NCI-H2196 treated with DMSO at 0.1 percent for 48 hours (cell line): Measurements from ENCODE around the gene AP1S3.
"Not testable (repeated sequence)": the region's sequence is repeated elsewhere in the genome, so short reads cannot be mapped to it uniquely, and the experiment has no call there.

Experiments
- DNase-seq: peaks from one replicate; lab custom pipeline; 2025; ENCODE audit not compliant: unreplicated experiment; lab: John Stamatoyannopoulos, UW

AP1S3 gene

DNA sequence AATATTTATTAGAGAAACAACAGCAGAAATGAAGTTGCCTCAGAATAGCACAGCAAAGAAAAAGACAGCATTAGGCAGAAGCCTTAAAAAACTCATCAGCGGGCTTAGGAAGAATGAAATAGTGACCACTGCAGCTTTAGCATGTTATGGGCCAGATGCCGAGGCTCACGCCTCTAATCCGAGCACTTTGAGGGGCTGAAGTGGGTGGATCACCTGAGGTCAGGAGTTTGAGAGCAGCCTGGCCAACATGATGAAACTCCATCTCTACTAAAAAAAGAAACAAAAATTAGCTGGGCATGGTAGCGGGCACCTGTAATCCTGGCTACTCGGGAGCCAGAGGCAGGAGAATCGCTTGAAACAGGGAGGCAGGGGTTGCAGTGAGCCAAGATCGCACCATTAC is 32.4 kb downstream of the AP1S3 start:
- no peak for DNase-seq

DNA sequence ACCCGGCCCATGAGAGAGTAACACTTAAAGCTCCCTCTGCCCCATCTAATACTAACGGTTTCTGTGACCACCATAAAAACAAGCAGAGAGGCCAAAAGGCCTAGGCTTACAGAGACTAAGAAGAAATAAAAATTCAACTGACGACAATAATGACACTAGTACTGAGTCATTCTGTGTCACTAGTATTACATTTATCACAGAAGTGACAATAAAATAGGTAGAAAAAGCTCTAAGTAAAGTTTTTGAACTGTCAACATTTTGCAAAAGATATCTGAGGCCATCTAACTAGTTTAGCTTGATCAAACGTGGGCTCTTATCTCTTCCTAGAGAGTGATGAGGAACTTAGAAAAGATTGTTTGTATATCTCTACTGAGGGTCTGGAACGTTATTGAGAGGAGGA is 35.6 kb downstream of the AP1S3 start:
- DNase-seq, result no peak

DNA sequence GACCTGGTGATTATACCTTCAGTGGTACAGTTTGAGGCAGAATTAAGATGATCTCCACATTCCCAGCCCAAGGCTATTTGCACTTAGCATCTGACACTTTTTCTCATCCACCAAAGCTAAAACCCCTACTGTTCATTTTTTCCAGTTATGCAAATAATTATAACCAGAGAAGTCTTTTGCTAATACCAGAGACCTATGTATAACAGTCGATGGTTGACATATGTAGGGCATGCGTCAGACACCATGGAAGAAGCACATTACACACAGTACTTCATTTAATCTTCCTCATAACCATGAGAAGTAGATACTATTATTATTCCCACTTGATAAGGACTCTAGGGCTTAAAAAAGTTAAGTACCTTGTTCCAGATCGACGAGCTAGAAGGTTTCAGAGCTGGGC is 36.5 kb downstream of the AP1S3 start:
- no peak for DNase-seq

DNA sequence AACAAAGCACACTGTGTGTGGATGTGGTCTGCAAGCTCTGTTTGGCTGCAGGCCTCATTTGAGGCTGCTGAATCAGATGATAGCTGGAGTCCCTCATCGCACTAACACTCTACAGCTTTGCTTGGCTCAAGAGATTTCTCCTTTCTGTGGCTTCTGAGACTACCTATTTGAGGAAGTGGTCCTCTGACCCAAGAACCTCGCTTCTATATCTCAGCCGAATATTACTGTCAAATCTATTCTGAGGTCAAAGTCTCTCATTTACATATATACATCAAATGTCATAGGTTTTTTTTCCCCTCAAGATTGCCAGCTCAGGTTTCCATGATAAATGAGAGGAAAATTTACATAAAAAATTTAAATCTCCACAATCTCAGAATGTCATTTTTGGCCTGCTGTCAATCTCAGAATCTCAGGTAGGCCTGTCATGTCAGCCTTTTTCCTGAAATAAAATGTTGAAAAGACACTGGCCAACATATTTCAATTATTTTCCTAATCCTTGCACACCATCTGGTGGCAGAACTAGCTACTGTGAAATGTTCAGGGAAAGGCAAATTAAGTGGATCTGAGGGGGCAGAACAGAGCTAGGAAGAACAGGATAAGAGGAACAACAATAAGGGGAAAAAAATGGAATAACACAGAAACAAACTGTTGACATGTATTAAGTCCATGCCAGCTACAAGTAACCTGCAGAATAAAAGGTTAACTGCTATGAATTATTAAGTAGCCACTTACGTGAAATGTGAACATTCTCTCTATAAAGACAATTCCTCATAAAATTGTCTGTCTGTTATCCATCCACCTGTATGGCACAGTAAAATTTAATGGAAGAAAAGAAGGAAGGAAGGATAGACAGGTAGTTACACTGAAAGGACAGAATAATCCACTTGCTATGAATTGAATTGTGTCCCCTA is 39.3 kb downstream of the AP1S3 start:
- DNase-seq, result peak; percentile 43

DNA sequence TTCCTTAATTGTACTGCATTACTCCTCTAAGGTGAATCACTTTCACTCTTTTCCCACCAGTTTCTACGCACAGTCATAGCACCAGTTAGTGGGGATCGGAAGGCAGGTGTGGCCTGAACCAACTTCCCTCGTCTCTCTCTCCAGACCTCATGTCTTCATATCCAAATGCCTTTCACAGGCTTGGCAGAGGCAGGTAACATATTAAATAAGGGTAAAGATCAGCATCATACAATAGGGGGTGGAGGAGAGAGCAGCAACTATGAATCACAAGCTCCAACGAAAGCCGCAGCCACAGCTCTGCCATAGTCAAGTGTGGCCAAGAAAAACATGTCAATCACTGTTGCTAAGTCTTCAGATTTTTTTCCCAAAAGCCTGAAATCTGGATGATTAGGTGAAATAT is 40.3 kb downstream of the AP1S3 start:
- no peak for DNase-seq

DNA sequence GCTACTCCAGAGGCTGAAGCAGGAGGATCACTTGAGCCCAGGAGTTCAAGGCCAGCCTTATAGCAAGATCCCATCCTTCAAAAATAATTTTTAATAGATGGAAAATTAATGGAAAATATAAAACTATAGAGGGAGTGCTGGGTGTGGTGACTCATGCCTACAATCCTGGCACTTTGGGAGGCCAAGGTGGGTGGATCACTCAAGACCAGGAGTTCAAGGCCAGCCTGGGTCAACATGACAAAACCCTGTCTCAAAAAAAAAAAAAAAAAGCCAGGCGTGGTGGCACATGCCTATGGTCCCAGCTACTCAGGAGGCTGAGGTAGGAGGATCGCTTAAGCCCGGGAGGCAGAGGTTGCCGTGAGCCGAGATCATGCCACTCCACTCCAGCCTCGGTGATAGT is 48.0 kb downstream of the AP1S3 start:
- DNase-seq, result no peak

DNA sequence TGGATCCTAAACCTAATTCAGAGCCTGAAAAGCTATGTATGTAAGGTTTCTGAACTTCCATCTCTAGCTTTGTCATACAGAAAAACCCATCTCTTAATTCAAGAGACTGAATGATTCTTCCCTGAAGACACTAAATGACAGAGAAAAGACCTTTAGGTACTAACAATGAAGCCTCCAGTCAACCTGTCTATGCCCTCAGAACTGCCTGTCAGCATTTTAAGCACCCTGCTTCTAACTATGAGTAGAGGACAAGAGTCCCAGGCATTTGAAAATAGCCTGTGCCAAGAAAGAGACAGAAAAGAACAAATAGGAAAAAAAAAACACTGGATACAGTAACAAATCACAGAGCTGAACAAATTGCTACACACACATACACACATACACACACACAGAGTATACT is 48.6 kb downstream of the AP1S3 start:
- no peak for DNase-seq

DNA sequence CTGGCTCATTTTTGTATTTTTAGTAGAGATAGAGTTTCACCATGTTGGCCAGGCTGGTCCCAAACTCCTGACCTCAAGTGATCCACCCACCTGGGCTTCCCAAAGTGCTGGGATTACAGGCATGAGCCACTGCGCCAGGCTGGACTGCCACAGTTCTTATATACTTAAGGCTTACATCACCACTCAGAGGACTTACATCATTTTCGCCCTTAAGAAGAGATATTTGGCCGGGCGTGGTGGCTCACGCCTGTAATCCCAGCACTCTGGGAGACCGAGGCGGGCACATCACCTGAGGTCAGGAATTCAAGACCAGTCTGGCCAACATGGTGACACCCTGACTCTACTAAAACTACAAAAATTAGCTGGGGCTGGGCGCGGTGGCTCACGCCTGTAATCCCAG is 49.3 kb downstream of the AP1S3 start:
- not testable (repeated sequence) for DNase-seq

DNA sequence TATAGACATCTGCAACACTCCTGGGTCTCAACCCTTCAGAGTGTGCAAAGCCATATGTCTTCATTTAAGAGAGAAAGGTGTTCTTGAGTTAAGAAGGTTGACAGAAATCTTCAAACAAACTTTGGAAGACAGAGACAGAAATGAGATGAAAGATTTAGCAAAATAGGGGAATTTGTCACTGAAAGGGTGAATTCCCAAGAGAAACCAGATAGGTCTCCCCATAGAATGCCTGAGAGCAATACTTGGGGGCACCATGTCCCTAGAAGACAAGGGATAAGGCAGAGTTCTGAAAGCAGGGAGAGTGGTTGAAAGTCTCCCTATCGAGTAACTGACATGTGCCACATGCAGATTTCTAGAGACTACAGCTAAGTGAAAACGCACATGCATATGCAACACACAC is 50.0 kb downstream of the AP1S3 start:
- no peak for DNase-seq

DNA sequence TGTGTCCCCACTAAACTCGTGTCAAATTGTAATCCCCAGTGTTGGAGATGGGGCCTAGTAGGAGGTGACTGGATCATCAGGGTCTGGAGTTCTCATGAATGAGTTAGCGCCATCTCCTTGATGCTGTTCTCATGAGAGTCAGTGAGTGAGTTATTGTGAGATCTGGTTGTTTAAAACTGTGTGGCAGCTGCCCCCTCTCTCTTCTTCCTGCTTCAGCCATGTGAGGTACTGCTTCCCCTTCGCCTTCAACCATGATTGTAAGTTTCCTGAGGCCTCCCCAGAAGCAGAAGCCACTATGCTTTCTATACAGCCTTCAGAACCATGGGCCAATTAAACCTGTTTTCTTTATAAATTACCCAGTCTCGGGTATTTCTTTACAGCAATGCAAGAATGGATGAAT is 50.4 kb downstream of the AP1S3 start:
- no peak for DNase-seq

DNA sequence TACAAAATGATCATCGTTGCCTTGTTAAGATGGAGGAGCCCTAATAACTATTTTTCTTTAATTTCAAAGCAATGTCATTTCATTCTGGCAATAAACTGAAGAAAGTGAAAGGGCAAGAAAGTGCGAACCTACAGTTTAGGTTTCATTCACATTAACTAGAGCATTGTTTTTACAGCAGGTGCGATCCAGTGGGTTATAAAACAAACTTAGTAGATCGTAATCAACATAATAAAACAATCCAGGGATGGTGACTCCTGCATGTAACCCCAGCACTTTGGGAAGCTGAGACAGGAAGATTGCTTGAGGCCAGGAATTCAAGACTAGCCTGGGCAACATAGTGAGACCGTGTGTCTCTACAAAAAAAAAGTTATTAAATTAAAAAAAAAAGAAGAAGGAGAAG is 51.1 kb downstream of the AP1S3 start:
- DNase-seq, result no peak

DNA sequence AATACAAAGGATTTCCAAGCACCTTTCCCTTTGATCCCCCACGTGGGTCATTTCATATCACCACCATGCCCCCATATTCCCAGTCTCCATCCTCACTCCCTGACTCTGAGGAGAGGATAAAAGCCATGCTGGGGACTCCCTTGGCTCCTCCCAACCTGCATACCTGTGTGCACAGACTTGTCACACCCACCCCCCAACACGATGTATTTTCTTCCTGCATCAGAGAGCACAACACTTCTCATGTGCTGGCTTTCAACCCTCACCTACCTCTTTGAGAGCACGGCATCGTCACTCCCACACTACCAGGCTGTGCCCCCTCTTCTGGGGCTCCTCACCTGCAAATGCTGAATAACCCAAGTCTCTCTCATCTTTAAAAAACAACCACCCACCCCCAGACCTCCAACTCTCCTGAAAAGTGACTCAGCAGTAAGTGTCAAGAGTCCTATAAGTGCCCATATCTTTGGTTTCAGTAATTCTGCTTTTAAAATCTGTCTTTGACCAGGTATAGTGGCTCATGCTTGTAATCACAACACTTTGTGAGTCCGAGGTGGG is 53.1 kb downstream of the AP1S3 start:
- no peak for DNase-seq

DNA sequence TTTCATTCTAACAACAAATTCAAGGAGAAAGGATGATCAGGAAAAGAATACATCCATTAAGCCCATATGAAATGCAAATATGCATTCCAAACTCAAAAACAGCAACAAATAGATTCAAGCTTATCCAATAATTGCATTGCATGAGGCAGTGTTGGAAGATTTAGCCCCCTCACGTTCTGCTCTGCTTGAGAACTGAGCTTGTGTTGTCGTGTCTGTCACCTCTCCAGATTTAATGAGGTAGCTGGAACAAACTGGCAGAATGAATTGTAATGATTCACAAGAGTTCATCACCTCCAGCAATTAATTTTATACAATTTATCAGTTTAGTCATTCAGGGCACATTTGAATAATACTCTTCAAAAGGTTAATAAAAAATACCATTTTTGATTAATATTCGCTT is 54.8 kb downstream of the AP1S3 start:
- DNase-seq, result no peak

DNA sequence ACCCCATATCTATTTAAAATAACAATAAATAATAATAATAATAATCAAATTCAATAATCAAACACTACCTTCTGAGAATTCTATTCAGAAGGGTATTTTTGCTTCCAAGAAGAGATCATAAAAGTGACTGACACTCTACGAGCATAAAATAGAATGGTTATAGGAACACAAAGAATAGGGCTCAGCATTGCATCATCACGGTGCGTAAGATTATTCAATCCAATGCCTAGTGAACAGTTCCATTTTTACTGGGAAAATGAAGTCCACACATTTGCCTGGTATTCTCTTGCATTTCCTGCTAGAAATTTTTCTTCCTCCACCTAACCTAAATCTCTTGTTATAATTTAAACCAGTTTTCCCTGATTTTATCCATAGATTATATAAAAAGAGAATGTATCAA is 55.8 kb downstream of the AP1S3 start:
- DNase-seq, result no peak

DNA sequence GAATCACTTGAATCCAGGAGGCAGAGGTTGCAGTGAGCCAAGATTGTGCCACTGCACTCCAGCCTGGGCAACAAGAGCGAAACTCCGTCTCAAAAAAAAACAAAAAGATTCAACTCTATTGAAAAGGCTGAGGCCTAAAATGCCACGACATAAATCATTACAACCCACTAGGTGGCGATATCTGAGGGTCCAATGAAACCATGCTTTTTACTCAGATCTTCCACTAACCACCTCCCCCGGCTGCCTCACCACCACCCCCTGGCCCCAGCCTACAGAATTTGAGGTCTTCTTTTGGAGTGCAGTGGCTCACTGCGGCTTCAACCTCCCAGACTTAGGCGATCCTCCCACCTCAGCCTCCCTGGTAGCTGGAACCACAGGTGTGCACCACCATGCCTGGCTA is 57.5 kb downstream of the AP1S3 start:
- DNase-seq, result no peak

DNA sequence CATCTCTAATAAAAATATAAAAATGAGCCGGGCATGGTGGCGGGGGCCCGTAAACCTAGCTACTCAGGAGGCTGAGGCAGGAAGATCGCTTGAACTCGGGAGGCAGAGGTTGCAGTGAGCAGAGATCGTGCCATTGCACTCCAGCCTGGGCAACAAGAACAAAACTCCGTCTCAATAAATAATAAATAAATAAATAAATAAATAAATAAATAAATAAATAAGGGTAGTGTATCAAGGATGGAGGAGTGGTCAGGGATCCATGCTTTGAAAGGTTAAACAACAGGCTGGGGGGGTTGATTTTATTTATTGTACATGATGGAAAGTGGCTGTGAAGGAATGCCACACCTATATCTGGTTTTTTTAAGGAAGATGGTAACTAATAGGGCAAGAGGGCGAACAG is 63.2 kb downstream of the AP1S3 start:
- DNase-seq, result no peak

DNA sequence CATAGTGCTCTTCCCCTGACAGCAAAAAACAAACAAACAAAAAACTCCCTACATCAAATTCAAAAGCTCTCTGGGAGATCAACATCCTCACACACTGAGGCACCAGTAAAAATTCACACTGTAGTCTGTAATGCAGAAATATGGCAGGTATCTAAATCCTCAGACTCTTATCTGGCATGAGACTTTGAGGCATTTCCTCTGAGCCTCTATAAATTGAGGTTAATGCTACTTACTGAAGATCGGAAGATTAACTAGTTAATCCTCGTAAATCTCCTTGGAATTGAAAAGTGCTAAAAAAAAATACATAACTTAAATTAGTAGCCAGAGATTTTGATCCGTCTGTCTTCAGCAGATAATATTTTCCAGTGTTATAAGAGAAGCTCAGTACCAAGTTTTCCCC is 65.0 kb downstream of the AP1S3 start:
- no peak for DNase-seq

DNA sequence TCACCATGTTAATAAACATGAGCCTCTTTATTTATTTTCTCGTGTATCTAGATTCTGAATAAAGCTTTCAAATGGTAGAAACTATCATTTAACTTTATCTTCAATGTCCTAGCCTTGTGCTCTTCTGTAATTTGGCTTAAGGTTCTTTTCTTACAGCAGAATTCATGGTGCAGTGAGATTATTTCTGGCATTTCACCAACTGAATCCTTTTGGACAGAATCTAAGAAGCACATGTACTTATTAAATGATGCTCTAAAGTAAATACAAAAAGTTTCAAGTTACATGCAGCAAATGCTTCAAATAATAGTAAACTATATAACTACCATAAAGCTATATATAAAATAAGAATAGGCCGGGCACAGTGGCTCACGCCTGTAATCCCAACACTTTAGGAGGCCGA is 65.9 kb downstream of the AP1S3 start:
- no peak for DNase-seq

DNA sequence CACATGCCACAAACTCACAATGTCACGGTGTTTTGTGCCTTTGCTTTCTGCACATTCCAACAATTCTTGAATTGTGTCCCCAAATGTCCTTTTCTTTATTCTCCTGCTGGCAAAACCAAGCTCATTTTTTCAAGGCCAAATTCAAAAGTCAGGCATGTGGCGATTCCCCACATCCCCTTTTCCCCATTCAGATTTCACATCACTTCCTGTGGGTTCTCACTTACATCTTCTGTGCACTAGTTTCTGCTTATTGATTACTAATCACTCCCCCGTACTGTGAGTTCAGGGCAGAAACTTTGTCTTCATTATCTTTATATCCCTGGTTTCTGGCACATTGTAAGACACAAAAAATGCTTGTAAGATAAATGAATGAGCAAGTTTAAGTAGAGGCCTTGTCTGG is 69.2 kb downstream of the AP1S3 start:
- no peak for DNase-seq

DNA sequence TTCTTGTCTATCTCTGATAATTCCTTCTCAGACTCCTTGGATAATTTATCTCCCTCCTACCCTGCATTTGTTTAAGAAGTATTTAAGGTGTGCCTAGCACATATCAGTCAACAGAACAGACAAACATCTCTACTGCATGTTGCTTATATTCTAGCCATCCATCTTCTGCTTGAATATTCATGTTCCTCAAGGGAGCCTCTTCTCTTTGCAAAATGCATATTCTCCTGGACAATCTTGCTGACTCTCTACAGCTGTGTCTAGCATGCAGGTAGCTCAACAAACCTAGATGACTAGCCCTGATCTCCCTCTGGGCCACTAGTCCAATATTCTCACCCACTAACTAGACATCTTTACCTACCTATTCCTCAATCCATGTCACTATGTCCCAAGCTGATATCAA is 70.0 kb downstream of the AP1S3 start:
- DNase-seq, result no peak

DNA sequence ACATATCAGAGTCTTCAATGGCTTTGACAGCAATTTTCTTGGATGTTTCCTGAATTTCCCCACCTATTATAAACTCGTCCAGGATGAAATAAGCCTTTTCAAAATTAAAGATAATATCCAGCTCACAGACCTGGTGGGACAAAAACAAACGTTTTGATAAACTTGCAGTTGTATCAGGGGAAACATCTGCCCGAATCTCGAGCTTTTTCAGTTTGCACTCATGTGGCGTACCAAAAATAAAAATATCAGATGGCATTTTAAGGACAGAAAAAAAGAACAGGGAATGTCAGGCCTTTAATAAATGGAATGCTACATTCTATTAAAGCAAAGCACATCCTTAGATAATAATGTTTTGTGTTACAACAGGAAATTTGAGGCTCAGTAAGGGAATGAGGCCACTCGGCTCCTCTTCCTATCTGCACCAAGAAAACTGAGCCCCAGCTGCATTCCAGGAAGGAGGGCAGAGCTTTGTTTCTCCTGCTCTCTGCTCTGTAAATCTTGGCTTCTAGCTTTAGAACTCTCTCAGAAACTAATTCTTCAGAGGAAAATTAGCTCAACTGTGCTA is 72.1 kb downstream of the AP1S3 start:
- DNase-seq, result no peak

DNA sequence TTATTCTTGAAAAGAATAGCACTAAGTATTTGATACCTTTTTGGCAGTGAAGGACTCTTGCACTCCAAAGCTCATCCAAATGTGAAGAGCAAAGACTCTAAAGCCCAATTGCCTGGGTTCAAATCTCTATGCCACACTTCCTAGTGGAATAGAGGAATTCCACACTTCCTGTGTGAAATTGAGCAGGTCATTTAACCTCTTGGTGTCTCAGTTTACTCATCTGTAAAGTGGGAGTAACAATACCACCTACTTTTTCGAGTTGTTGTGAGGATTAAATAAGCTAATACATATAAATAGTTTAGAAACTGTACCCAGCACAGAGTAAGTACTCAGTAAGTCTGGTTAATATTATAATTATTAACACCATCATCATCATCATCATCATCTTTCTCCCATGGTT is 72.6 kb downstream of the AP1S3 start:
- DNase-seq, result no peak

DNA sequence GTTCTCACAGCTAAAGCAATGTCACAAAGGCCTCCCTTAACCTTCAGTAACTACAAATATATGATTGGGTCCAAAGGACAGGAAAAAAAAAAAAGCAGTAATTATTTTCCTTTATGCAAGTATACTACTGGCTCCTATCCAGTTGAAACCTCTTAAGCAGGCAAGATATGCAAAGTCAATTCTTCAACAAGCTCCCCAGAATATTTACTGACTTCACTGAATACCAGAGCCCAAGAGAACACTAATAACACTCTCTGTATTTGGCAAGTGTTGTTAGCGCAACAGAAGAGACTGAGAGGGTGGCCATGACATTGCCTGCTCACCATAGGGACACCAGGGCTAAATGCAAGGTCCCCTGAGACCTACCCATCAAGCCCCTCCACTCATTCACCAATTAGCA is 74.5 kb downstream of the AP1S3 start:
- DNase-seq, result no peak
